ENCODE data around the gene ARAP1.

The ARAP1 gene

DNA sequence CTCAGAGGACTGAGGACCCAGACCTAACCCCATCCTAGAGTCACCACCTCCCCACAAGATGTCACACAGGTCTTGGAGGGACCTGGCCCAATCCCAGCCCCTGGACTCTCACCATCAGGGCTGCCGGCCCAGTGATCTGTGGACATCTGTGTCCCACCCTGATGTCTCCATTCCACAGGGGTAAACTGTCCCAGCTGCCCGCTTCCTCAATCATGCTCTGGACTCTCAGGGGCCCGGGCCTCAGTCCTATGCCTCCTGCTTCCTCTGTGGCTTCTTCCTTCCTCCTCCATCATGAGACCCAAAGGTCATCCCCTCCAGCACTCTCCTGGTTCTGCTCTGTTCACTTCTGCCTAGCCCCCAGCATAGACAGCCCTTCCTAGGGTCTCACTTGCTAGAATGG, 32.2 kb downstream of the ARAP1 start:
- H3K27ac Mint-ChIP-seq, result peak overlapping the region; percentile 94
- H3K9me3 Mint-ChIP-seq, result no peaks in the 10 kb centered on the region
- H3K4me3 Mint-ChIP-seq, result peak overlapping the region; percentile 86
- peaks cover 60% of the 10 kb centered on the region for H3K4me1 Mint-ChIP-seq (ENCODE audit: low read depth)
- peaks cover 31% of the 10 kb centered on the region for H3K36me3 Mint-ChIP-seq (ENCODE audit: low read depth)
- H3K27me3 Mint-ChIP-seq, result no peaks in the 10 kb centered on the region
- no peak for DNase-seq

DNA sequence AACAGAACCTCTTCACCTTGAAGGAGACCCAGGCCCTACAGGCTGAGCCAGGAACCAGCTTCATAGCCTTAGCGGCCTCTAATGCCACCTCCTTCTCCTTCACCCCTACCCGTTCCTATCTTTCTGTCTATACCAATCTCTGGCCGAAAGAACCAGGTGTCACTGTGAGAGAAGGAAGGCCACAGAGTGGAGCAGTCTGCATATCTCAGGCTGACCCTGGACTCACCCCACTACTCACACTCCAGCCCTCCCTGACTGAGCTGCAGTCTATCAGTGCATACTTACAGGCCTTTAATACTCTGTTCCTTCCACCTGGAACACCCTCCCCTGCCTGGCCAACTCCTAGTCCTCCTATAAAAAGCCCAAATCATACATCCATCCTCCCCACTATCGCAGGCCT, 32.7 kb downstream of the ARAP1 start:
- no peaks in the 10 kb centered on the region for H3K9me3 Mint-ChIP-seq
- peak overlapping the region; percentile 94 for H3K27ac Mint-ChIP-seq
- H3K27me3 Mint-ChIP-seq, result no peaks in the 10 kb centered on the region
- DNase-seq, result no peak
- peaks cover 62% of the 10 kb centered on the region for H3K4me1 Mint-ChIP-seq (ENCODE audit: low read depth)
- H3K36me3 Mint-ChIP-seq (ENCODE audit: low read depth), result peaks cover 34% of the 10 kb centered on the region
- H3K4me3 Mint-ChIP-seq, result peak overlapping the region; percentile 86

DNA sequence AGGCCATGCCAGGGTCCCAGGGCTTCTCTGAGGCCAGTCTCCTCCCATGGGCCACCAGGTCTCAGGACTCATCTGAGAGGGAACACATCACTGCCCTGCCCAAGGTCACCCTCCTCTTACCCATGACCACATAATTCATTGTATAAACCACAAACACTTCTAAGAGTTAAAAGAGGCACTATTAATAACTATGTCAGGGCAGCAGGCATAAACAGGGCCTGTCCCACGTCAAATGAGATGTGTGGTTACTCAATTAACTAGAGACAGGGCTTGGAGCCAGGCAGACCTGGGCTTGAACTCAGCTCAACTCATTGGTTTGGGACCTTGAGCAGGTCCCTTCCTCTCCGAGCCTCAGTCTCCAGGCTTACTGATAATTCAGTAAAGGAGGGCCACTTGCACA, 33.1 kb downstream of the ARAP1 start:
- Mint-ChIP-seq H3K4me1 (ENCODE audit: low read depth) (peaks cover 66% of the 10 kb centered on the region), H3K27ac (peak overlapping the region; percentile 94)
- no peak for DNase-seq

DNA sequence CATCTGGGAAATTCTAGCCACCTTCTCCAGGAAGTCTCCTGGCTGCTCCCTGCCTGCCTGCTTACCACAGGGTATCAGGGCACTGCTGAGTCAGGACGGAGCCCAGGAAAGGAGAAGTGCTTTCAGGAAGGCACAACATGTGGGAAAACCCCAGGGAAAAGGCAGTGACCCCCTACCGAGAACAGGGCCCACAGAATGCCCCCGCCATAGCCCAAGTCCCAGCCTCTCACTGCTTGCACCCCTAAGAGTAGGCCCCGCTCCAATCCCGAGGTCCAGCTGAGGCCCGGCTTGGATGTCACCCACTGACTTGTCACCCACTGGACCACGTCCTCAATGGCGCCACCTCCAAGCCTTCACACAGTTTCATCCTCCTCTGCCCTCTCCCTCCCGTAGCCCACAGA, 34.1 kb downstream of the ARAP1 start:
- DNase-seq, result no peak
- peaks cover 44% of the 10 kb centered on the region for H3K36me3 Mint-ChIP-seq (ENCODE audit: low read depth)
- no peaks in the 10 kb centered on the region for H3K27me3 Mint-ChIP-seq
- peak overlapping the region; percentile 94 for H3K27ac Mint-ChIP-seq
- no peak overlapping the region for H3K4me3 Mint-ChIP-seq
- peaks cover 62% of the 10 kb centered on the region for H3K4me1 Mint-ChIP-seq (ENCODE audit: low read depth)
- H3K9me3 Mint-ChIP-seq, result no peaks in the 10 kb centered on the region

More for the DNA sequence above, 33.1 kb downstream of the ARAP1 start:
- Mint-ChIP-seq H3K4me3 (no peak overlapping the region), H3K27me3 (no peaks in the 10 kb centered on the region), H3K36me3 (ENCODE audit: low read depth) (peaks cover 38% of the 10 kb centered on the region), H3K9me3 (no peaks in the 10 kb centered on the region)

DNA sequence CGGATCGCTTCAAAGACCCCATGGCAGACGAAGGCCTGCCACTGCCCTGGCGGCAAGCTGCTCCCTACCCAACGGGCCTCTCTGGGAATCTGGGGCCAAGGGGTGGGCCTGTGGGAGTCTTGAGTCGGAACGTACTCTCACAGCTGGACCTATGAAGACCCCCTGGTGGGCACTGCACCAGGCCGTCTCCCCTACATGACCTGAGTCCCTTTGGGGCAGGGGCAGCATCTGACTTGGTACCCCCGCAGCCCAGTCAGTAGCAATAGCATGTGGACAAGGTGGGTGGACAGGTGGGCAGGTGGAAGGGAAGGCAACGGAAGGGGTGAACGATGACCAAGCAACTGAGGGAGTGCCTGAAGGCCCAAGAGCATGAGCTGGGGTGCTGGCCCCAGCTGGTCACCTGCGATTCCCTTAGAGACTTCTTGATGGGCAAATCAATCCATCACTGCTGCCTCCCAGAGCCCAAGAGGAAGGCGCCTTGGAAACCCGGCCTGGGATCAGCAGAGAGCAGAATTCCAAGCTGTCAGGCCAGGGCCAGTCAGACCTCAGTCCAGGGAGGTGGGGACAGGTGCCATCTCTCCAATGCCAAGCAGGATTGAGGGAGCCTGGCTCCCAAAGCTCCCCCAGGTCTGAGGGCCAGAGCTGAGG, 35.3 kb downstream of the ARAP1 start:
- no peaks in the 10 kb centered on the region for H3K27me3 Mint-ChIP-seq
- H3K4me3 Mint-ChIP-seq, result no peak overlapping the region
- H3K9me3 Mint-ChIP-seq, result no peaks in the 10 kb centered on the region
- no peak overlapping the region for H3K27ac Mint-ChIP-seq
- DNase-seq, result no peak
- peaks cover 53% of the 10 kb centered on the region for H3K4me1 Mint-ChIP-seq (ENCODE audit: low read depth)
- peaks cover 52% of the 10 kb centered on the region for H3K36me3 Mint-ChIP-seq (ENCODE audit: low read depth)

DNA sequence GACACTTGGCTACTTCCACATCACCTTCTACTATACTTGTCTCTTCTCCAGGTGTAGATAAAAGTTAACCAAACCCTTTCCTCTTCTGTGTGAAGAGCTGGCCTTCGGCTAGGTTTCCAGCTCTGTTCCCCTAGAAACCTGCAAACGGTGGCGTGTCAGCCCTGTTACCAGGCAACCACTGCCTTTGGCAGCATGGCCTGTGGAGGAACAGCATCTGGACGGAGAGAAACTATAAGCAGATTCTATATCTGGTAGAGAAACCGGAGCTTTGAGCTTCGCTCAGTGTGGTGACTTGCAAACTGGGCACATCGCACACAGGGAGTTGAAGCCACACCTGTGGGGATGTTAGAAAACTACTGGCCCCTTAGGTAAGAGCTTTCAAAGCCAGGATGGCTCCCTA, 35.9 kb downstream of the ARAP1 start:
- no peaks in the 10 kb centered on the region for H3K27me3 Mint-ChIP-seq
- no peak overlapping the region for H3K27ac Mint-ChIP-seq
- peaks cover 50% of the 10 kb centered on the region for H3K4me1 Mint-ChIP-seq (ENCODE audit: low read depth)
- H3K36me3 Mint-ChIP-seq (ENCODE audit: low read depth), result peaks cover 51% of the 10 kb centered on the region
- H3K4me3 Mint-ChIP-seq, result no peak overlapping the region
- DNase-seq, result no peak
- no peaks in the 10 kb centered on the region for H3K9me3 Mint-ChIP-seq

DNA sequence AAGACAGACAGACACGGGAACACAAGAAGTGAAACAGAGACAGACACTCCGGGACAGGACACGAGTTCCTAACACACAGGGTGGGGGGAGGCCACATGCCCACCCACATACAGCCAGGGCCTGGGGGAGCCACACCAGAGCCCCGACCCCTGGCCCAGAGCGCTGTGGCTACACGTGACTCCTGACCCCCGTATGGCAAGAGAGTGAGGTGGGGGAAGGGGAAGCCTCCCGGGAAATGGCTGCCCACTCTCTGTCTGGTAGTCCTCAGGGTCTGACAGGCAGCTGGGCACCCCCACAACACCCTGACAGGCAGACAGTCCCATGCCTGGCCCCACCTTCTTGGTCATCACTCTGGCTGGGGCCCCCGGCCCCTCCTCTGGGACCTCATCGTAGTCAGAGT, 39.4 kb downstream of the ARAP1 start:
- Mint-ChIP-seq H3K4me1 (ENCODE audit: low read depth) (peaks cover 17% of the 10 kb centered on the region), H3K27me3 (no peaks in the 10 kb centered on the region), H3K36me3 (ENCODE audit: low read depth) (peaks cover 73% of the 10 kb centered on the region), H3K9me3 (no peaks in the 10 kb centered on the region), H3K27ac (no peak overlapping the region), H3K4me3 (no peak overlapping the region)
- DNase-seq, result no peak

DNA sequence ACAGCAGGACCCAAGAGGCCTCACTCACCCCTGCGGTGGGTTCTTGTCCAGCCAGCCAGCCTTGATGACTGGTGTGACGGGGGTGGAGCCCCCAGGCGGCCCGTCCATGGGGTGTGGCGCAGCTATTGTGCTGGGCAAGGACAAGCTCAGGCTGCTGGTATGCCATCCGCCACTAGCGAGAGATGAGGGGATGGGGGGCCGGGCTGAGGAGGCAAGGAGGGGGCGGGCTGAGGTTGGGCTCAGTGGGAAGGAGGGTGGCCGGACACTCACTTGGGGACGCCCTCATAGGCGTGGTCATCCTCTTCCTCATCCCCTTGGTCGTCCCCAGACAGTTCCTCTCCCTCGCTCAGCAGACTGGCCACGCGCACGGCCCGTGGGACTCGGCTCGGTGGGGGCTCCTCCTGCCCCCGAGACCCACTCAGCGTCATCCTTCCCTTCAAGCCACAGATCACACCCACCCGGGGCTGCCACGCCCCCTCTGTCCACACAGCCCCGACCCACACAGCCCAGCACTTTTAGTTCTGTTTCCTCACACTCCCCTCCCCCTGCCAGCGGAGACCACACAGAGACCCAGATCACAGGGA, 39.9 kb downstream of the ARAP1 start:
- Mint-ChIP-seq H3K27me3 (no peaks in the 10 kb centered on the region), H3K4me1 (ENCODE audit: low read depth) (peaks cover 13% of the 10 kb centered on the region), H3K36me3 (ENCODE audit: low read depth) (peaks cover 75% of the 10 kb centered on the region), H3K27ac (no peak overlapping the region), H3K9me3 (no peaks in the 10 kb centered on the region), H3K4me3 (no peak overlapping the region)
- no peak for DNase-seq

DNA sequence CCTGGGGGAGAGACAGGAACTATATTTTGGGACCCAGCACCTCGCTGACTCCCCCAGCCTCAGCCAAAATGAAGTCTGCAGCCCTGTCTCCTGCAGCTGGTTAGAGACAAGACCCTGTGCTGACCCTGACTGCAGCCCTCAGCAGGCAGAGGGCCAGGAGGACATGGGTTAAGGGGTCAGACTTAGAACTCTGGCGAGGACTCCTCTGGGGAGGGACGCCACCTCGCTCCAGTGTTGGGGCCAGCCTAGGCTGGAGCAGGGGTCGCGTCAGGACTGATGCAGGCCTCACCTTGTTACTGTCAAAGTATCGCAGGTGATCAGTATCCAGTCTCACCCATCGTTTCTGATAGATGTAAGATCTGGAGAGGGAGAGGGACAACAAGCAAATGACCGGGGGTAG, 41.1 kb downstream of the ARAP1 start:
- H3K27me3 Mint-ChIP-seq, result no peaks in the 10 kb centered on the region
- DNase-seq, result no peak
- H3K27ac Mint-ChIP-seq, result no peak overlapping the region
- H3K4me3 Mint-ChIP-seq, result no peak overlapping the region
- no peaks in the 10 kb centered on the region for H3K9me3 Mint-ChIP-seq
- H3K36me3 Mint-ChIP-seq (ENCODE audit: low read depth), result peaks cover 84% of the 10 kb centered on the region
- H3K4me1 Mint-ChIP-seq (ENCODE audit: low read depth), result peaks cover 11% of the 10 kb centered on the region

DNA sequence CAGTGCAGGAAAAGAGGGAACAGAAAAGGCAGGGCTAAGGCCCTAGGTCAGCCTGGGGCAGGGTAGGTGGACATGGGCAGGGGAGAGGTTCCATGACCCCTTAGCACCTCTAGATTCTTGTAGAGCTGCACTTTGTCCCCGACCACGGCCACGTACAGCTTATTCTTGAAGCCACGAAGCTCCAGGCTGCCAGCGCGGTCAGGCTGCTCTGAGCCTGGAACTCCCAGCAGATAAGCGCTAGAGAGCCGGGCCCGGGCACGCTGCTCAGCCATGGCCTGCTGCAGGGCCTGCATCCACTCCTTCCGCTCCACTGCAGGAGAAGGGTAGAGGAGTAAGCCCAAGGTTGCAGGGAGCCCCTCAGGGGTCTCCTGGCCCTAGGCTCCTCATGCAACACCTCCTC, 41.9 kb downstream of the ARAP1 start:
- Mint-ChIP-seq H3K27ac (peak overlapping the region; percentile 31), H3K36me3 (ENCODE audit: low read depth) (peaks cover 88% of the 10 kb centered on the region), H3K27me3 (no peaks in the 10 kb centered on the region), H3K9me3 (no peaks in the 10 kb centered on the region), H3K4me1 (ENCODE audit: low read depth) (peaks cover 7% of the 10 kb centered on the region), H3K4me3 (no peak overlapping the region)
- no peak for DNase-seq

DNA sequence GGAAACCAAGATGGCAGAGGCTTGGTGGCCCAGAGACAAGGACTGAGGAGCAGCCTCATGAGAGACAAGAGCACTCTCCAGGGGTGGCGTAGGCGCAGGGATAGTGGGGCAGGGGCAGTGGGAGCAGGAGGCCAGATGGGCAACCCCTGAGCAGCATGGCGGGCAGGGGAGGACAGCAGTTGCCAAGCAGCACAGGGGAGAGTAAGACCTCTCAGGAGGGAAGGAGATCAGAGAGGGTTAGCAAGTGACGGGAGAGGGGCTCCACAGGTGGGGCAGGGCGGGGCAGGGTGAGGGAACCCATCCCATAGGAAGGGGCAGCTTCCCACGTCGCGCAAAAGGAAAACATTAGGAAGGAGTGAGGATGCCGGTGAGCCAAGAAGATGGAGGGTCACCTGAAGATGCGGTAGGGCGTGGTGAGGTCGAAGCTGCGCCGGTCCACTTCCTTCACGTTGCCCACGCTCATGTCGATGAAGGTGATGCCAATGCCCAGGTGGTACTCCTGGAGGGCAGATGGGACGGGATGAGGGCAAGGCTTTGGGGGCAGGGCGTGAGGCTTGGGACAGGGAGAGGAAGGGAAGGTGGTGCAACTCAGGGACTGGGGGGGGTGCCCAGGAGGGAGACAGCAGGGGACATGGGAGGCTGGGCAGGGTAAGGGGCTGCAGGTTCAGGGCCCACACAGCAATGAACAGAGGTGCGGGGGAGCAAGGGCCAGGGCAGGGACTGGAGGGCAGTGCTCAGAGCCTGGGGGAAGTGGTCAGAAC, 42.5 kb downstream of the ARAP1 start:
- Mint-ChIP-seq H3K4me1 (ENCODE audit: low read depth) (peaks cover 6% of the 10 kb centered on the region), H3K36me3 (ENCODE audit: low read depth) (peaks cover 93% of the 10 kb centered on the region), H3K27me3 (no peaks in the 10 kb centered on the region), H3K27ac (no peak overlapping the region), H3K4me3 (no peak overlapping the region), H3K9me3 (no peaks in the 10 kb centered on the region)
- DNase-seq, result no peak

DNA sequence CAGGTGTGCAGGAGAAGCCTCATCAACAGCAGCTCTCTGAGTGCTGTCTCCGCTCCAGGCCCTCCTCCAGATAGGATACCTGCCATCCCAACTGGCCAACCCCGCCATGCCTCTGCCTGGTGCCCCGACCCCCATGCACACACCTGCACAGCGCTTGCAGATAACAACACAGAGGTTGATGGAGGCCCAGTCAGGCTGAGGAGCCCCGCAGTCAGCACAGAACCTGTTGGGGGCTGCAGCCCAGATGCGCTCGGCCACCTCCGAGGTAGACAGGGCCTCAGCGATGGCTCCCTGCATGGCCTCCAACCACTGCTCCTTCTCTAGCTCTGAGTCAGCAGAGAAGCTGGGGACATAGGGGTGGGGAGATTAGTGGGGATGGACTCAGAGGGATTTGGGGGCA, 45.2 kb downstream of the ARAP1 start:
- no peaks in the 10 kb centered on the region for H3K4me1 Mint-ChIP-seq (ENCODE audit: low read depth)
- no peaks in the 10 kb centered on the region for H3K27me3 Mint-ChIP-seq
- no peak overlapping the region for H3K4me3 Mint-ChIP-seq
- DNase-seq, result no peak
- H3K9me3 Mint-ChIP-seq, result no peaks in the 10 kb centered on the region
- no peak overlapping the region for H3K27ac Mint-ChIP-seq
- peaks cover 92% of the 10 kb centered on the region for H3K36me3 Mint-ChIP-seq (ENCODE audit: low read depth)

DNA sequence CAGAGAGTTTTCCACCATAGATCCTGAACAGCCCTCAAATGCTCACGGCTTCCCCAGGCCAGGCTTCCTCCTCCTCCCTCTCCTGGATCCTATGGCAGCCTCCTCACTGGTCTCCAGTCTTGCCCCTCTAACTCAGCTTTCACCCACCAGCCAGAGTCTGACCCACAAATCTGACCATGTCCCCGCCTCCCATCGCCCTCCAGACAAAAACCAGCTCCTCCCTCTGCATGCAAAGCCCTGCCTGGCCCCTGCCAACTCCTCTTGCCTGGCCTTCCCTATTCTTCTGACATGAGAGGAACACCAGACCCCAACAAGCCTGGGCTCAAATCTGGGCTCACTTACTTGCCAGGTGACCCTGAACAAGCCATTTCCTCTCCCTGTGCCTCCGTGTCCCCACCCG, 45.6 kb downstream of the ARAP1 start:
- Mint-ChIP-seq H3K4me1 (ENCODE audit: low read depth) (no peaks in the 10 kb centered on the region), H3K27ac (no peak overlapping the region), H3K4me3 (no peak overlapping the region), H3K36me3 (ENCODE audit: low read depth) (peaks cover 93% of the 10 kb centered on the region), H3K9me3 (no peaks in the 10 kb centered on the region), H3K27me3 (no peaks in the 10 kb centered on the region)
- DNase-seq, result no peak

DNA sequence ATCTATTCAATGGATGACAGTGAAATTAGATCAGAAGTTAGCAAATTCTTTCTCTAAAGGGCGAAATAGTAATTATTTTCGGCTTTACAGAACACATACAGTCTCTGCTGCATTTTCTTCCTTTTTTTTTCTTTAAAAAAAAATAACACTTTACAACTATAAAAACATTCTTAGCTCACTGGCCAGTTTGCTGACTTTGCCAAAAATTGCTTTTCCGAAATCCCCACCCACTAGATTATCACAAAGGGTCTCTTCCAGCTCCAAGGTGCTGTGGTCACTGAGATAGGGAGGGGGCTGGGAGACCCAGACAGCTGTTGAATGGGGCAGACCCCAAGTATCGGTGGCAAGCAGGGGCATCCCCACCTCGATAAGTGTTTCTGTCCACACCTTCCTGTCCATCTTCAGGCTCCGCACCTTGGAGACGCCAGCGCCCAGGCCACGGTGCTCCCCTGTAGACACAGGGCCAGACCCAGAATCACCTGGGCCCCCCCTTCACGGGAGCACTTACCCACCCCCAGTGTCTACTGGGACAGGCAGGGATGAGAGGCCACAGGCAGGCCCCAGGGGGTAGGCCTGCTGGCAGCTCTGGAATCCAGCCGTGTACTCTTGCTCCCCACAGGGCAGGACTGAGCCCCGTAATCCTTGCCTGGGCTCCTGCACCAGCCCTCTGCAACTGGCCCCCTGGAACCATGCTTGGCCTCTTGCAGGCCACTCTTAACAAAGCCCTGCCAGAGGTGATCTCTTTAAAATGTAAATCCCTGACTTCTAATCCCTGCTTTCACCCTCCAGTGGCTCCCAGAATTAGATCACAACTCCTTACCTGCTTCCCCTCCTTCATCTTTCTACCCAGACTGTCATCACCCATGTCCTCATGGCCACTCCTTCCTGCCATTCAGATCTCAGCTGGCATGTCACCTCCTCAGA, 46.5 kb downstream of the ARAP1 start:
- Mint-ChIP-seq H3K4me1 (ENCODE audit: low read depth) (no peaks in the 10 kb centered on the region), H3K27ac (no peak overlapping the region), H3K4me3 (no peak overlapping the region), H3K9me3 (no peaks in the 10 kb centered on the region), H3K36me3 (ENCODE audit: low read depth) (peaks cover 93% of the 10 kb centered on the region), H3K27me3 (no peaks in the 10 kb centered on the region)
- no peak for DNase-seq
